Measurements from ENCODE around the gene CHM.

GRCh38 chrX:86047936-86048280, 550 bp upstream of the CHM start:
- TF ChIP-seq POLR2A (IDR thresholded peaks at IDR 0.05; ENCODE audit: low read depth, low read length) (no peak), TAF1 (IDR thresholded peaks at IDR 0.05; ENCODE audit: borderline replicate concordance, low read depth, low read length) (no peak), POLR2AphosphoS5 (IDR thresholded peaks at IDR 0.05; ENCODE audit: low read depth, low read length) (no peak)
